Mesothelial cell of epicardium (in vitro differentiated cells): Measurements from ENCODE around the gene RNASEH2B. TPM values are rescaled to one million over a fixed set of nuclear protein-coding genes. Genes with fewer than 3 reads are reported as not detected.
A peak's percentile ranks its signal among the peaks of the same experiment; 100 is the strongest.

Experiments
- DNase-seq, 2 experiments: peaks; one replicate each; pipeline ENCODE4 v3.0.0; 2021; ENCODE audit warnings: low spot score in 2 of 2; ENCODE audit not compliant: unreplicated experiment in 2 of 2
- H3K27ac Mint-ChIP-seq: 2 replicates; pipeline ENCODE4 v1.8.0; 2021; ENCODE audit warnings: mixed read lengths
- H3K27me3 Mint-ChIP-seq: 2 replicates; pipeline ENCODE4 v1.8.0; 2021; ENCODE audit warnings: low read depth, mixed read lengths
- H3K36me3 Mint-ChIP-seq: 2 replicates; pipeline ENCODE4 v1.8.0; 2021; ENCODE audit warnings: mixed read lengths
- H3K4me1 Mint-ChIP-seq: 2 replicates; pipeline ENCODE4 v1.8.0; 2021; ENCODE audit warnings: mixed read lengths
- H3K4me3 Mint-ChIP-seq: 2 replicates; pipeline ENCODE4 v1.8.0; 2021; ENCODE audit warnings: mild to moderate bottlenecking, moderate library complexity, mixed read lengths
- H3K9me3 Mint-ChIP-seq: 2 replicates; pipeline ENCODE4 v1.8.0; 2021; ENCODE audit warnings: mixed read lengths
- total RNA-seq: library from RNA; stranded (reverse); gene quantifications from 3 replicates; pipeline ENCODE4 v1.2.1, GENCODE V29; 2021
- TF ChIP-seq, protein P1 (sequence below): fragments of 200-600 bp; sonication (generic); IDR thresholded peaks from one replicate; pipeline ENCODE4 v1.5.0; 2021; ENCODE audit warnings: antibody characterized with exemption; ENCODE audit not compliant: unreplicated experiment

RNASEH2B gene
- total RNA-seq, 1 donor from 2014 or later = 47.4 TPM

GRCh38 chr13:50989476-50989875, 79.9 kb downstream of the RNASEH2B start:
- no peak overlapping the region for H3K4me3 Mint-ChIP-seq
- H3K27ac Mint-ChIP-seq = no peak overlapping the region
- TF ChIP-seq, protein P1, sequence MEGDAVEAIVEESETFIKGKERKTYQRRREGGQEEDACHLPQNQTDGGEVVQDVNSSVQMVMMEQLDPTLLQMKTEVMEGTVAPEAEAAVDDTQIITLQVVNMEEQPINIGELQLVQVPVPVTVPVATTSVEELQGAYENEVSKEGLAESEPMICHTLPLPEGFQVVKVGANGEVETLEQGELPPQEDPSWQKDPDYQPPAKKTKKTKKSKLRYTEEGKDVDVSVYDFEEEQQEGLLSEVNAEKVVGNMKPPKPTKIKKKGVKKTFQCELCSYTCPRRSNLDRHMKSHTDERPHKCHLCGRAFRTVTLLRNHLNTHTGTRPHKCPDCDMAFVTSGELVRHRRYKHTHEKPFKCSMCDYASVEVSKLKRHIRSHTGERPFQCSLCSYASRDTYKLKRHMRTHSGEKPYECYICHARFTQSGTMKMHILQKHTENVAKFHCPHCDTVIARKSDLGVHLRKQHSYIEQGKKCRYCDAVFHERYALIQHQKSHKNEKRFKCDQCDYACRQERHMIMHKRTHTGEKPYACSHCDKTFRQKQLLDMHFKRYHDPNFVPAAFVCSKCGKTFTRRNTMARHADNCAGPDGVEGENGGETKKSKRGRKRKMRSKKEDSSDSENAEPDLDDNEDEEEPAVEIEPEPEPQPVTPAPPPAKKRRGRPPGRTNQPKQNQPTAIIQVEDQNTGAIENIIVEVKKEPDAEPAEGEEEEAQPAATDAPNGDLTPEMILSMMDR = no peak
- H3K36me3 Mint-ChIP-seq = peaks cover 3% of the 10 kb centered on the region
- peaks cover 5% of the 10 kb centered on the region for H3K9me3 Mint-ChIP-seq
- H3K27me3 Mint-ChIP-seq = peaks cover 4% of the 10 kb centered on the region
- DNase-seq = no peak
- H3K4me1 Mint-ChIP-seq = peaks cover 41% of the 10 kb centered on the region

- H3K36me3 Mint-ChIP-seq = peaks cover 3% of the 10 kb centered on the region
- H3K27ac Mint-ChIP-seq = peak overlapping the region; percentile 31
- H3K9me3 Mint-ChIP-seq = peaks cover 5% of the 10 kb centered on the region
- H3K27me3 Mint-ChIP-seq = peaks cover 4% of the 10 kb centered on the region
- TF ChIP-seq, protein P1 = no peak
- DNase-seq = no peak
- peak overlapping the region; percentile 1 for H3K4me3 Mint-ChIP-seq
- H3K4me1 Mint-ChIP-seq = peaks cover 49% of the 10 kb centered on the region
Measured at GRCh38 chr13:50990065-50990817, 80.7 kb downstream of the RNASEH2B start.

DNA sequence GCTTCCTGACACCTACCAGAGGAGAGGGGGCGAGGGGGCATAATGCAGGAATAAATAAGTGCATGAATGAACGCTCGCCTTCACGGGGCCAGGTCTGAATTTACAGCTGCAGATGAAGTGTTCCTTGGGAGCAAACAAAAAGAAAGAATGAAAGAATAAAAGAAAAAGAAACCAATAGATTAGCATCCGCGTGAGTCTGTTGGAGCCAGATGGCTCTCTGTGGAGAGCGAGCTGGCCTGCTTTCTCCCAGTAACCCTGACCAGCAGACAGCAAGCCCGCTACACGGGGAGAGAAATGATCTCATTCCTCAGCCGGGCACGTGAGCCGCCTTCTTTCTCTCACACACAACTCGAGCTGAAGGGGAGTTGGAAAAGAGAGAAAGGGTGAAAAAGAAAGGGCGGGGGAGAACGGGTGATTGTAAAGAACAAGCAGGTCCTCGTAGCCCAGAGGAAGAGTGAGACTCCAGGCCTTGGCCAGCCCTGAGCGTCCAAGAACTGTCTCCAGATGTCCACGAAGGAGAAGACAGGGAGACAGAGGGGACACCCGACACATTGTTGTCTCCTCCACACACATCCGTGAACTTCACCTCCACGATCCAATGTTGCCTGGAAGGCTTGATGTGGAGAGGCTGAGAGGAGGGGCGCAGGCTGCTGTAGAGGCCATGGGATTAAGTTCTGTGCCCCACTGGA, 81.4 kb downstream of the RNASEH2B start:
- Mint-ChIP-seq H3K36me3 (peaks cover 3% of the 10 kb centered on the region), H3K4me1 (peaks cover 56% of the 10 kb centered on the region), H3K27ac (peak overlapping the region; percentile 69), H3K9me3 (peaks cover 5% of the 10 kb centered on the region), H3K27me3 (peaks cover 4% of the 10 kb centered on the region), H3K4me3 (peak overlapping the region; percentile 1)
- no peak for DNase-seq
- TF ChIP-seq, protein P1 = no peak

- Mint-ChIP-seq H3K9me3 (peaks cover 5% of the 10 kb centered on the region), H3K4me3 (no peak overlapping the region), H3K27me3 (peaks cover 4% of the 10 kb centered on the region), H3K27ac (no peak overlapping the region), H3K4me1 (peaks cover 61% of the 10 kb centered on the region), H3K36me3 (peaks cover 3% of the 10 kb centered on the region)
- TF ChIP-seq, protein P1 = no peak
- no peak for DNase-seq
Measured at GRCh38 chr13:50991579-50992521, 82.3 kb downstream of the RNASEH2B start.

GRCh38 chr13:50993371-50993770, 83.8 kb downstream of the RNASEH2B start:
- TF ChIP-seq, protein P1 = no peak
- Mint-ChIP-seq H3K9me3 (peaks cover 5% of the 10 kb centered on the region), H3K27ac (peak overlapping the region; percentile 63), H3K4me1 (peaks cover 68% of the 10 kb centered on the region), H3K27me3 (peaks cover 4% of the 10 kb centered on the region), H3K4me3 (no peak overlapping the region), H3K36me3 (peaks cover 3% of the 10 kb centered on the region)
- no peak for DNase-seq
